Measurements from ENCODE around the gene TFAP2D. TPM values are rescaled to one million over a fixed set of nuclear protein-coding genes. Genes with fewer than 3 reads are reported as not detected.
A peak's percentile ranks its signal among the peaks of the same experiment; 100 is the strongest.

TFAP2D gene
- polyA plus RNA-seq, 4 donors, result not detected

DNA sequence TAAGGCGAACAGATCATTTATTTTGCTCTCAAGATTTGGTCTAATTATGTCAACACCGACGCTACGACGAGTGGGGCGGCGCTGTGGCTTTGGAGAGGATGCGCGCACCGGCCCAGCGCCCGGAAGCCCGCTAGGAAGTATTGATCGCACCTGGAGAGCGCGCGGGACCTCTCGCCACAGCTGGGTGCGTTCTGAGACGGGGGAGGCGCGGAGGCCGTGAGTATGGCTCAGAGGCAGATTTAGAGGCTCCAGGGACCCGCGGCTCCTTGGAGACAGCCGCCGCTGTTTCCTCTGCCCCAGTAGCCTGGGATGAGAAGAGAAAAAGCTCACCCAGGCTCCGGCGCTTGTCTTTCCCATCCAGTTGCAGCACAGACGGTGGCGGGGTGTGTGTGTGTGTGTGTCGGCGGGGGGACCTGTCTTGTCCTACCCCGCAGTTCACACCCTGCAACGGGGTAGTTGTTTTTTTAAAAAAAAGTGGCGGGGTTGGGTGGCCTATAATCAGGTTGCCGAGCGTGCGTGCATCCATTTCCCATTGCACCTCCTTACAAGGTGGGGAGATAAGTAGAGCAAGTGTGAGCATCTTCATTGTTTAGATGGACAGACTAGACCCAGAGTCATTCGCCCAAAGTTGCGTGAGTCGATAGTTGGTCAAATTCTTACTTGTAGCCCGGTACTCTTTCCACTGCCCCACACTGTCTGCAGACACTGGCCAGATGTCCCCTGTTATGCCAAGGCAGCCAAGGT lies 11.2 kb downstream of the TFAP2D start:
- no peak overlapping the region for H3K4me3 ChIP-seq (ENCODE audit: low read depth in 1 of 3, low read length in 3 of 3)
- DNase-seq, result no peak
- WGBS, 3 donors, result 4 to 14% (median 12%) methylated on average over 42 to 43 of the region's 43 CpGs
- no peaks in the 10 kb centered on the region for H3K36me3 ChIP-seq (ENCODE audit: control insufficient read depth in 3 of 3, insufficient read depth in 2 of 3, low read depth in 1 of 3, low read length in 3 of 3)
- H3K27ac ChIP-seq (ENCODE audit: low read depth in 1 of 3, low read length in 2 of 3), result no peak overlapping the region
- H3K4me1 ChIP-seq (ENCODE audit: control insufficient read depth in 3 of 3, insufficient read depth in 2 of 3, low read depth in 1 of 3, low read length in 2 of 3), result no peaks in the 10 kb centered on the region
- peaks cover 0 to 60% (median 29%) of the 10 kb centered on the region in 3 donors for H3K27me3 ChIP-seq (ENCODE audit: control insufficient read depth in 3 of 3, insufficient read depth in 3 of 3, low read length in 3 of 3)
- no peak for FAIRE-seq
- H3K9me3 ChIP-seq (ENCODE audit: control insufficient read depth in 2 of 2, insufficient read depth in 1 of 2, low read depth in 1 of 2, low read length in 1 of 2), result no peaks in the 10 kb centered on the region

GRCh38 chr6:50734488-50734887 lies 21.2 kb downstream of the TFAP2D start:
- Histone ChIP-seq H3K27me3 (ENCODE audit: control insufficient read depth in 3 of 3, insufficient read depth in 3 of 3, low read length in 3 of 3) (no peaks in the 10 kb centered on the region), H3K36me3 (ENCODE audit: control insufficient read depth in 3 of 3, insufficient read depth in 2 of 3, low read depth in 1 of 3, low read length in 3 of 3) (no peaks in the 10 kb centered on the region), H3K4me3 (ENCODE audit: low read depth in 1 of 3, low read length in 3 of 3) (no peak overlapping the region), H3K9me3 (ENCODE audit: control insufficient read depth in 2 of 2, insufficient read depth in 1 of 2, low read depth in 1 of 2, low read length in 1 of 2) (no peaks in the 10 kb centered on the region), H3K27ac (ENCODE audit: low read depth in 1 of 3, low read length in 2 of 3) (no peak overlapping the region), H3K4me1 (ENCODE audit: control insufficient read depth in 3 of 3, insufficient read depth in 2 of 3, low read depth in 1 of 3, low read length in 2 of 3) (no peaks in the 10 kb centered on the region)
- DNase-seq (no peak), FAIRE-seq (no peak)
- 67 to 83% (median 75%) methylated on average over 3 of the region's 3 CpGs for WGBS, 3 donors

- DNase-seq (no peak), FAIRE-seq (no peak)
- Histone ChIP-seq H3K4me3 (ENCODE audit: low read depth in 1 of 3, low read length in 3 of 3) (no peak overlapping the region), H3K4me1 (ENCODE audit: control insufficient read depth in 3 of 3, insufficient read depth in 2 of 3, low read depth in 1 of 3, low read length in 2 of 3) (no peaks in the 10 kb centered on the region), H3K36me3 (ENCODE audit: control insufficient read depth in 3 of 3, insufficient read depth in 2 of 3, low read depth in 1 of 3, low read length in 3 of 3) (no peaks in the 10 kb centered on the region), H3K9me3 (ENCODE audit: control insufficient read depth in 2 of 2, insufficient read depth in 1 of 2, low read depth in 1 of 2, low read length in 1 of 2) (no peaks in the 10 kb centered on the region), H3K27me3 (ENCODE audit: control insufficient read depth in 3 of 3, insufficient read depth in 3 of 3, low read length in 3 of 3) (no peaks in the 10 kb centered on the region), H3K27ac (ENCODE audit: low read depth in 1 of 3, low read length in 2 of 3) (no peak overlapping the region)
- 36 to 39% (median 39%) methylated on average over 3 of the region's 3 CpGs for WGBS, 3 donors
Measured at GRCh38 chr6:50742161-50742560, 28.8 kb downstream of the TFAP2D start.

- Histone ChIP-seq H3K27ac (ENCODE audit: low read depth in 1 of 3, low read length in 2 of 3) (no peak overlapping the region), H3K4me3 (ENCODE audit: low read depth in 1 of 3, low read length in 3 of 3) (no peak overlapping the region), H3K27me3 (ENCODE audit: control insufficient read depth in 3 of 3, insufficient read depth in 3 of 3, low read length in 3 of 3) (no peaks in the 10 kb centered on the region), H3K9me3 (ENCODE audit: control insufficient read depth in 2 of 2, insufficient read depth in 1 of 2, low read depth in 1 of 2, low read length in 1 of 2) (no peaks in the 10 kb centered on the region), H3K4me1 (ENCODE audit: control insufficient read depth in 3 of 3, insufficient read depth in 2 of 3, low read depth in 1 of 3, low read length in 2 of 3) (no peaks in the 10 kb centered on the region), H3K36me3 (ENCODE audit: control insufficient read depth in 3 of 3, insufficient read depth in 2 of 3, low read depth in 1 of 3, low read length in 3 of 3) (no peaks in the 10 kb centered on the region)
- DNase-seq (no peak), FAIRE-seq (no peak)
- 58 to 64% (median 60%) methylated on average over 3 of the region's 3 CpGs for WGBS, 3 donors
Measured at GRCh38 chr6:50744976-50745375, 31.6 kb downstream of the TFAP2D start.

GRCh38 chr6:50762798-50763197 lies 49.5 kb downstream of the TFAP2D start:
- H3K27ac ChIP-seq (ENCODE audit: low read depth in 1 of 3, low read length in 2 of 3), result no peak overlapping the region
- no peaks in the 10 kb centered on the region for H3K36me3 ChIP-seq (ENCODE audit: control insufficient read depth in 3 of 3, insufficient read depth in 2 of 3, low read depth in 1 of 3, low read length in 3 of 3)
- no peaks in the 10 kb centered on the region for H3K9me3 ChIP-seq (ENCODE audit: control insufficient read depth in 2 of 2, insufficient read depth in 1 of 2, low read depth in 1 of 2, low read length in 1 of 2)
- whole genome bisulfite sequencing, 3 donors, result 60 to 79% (median 73%) methylated on average over 3 of the region's 3 CpGs
- no peak for FAIRE-seq
- DNase-seq, result no peak
- H3K4me1 ChIP-seq (ENCODE audit: control insufficient read depth in 3 of 3, insufficient read depth in 2 of 3, low read depth in 1 of 3, low read length in 2 of 3), result no peaks in the 10 kb centered on the region
- H3K27me3 ChIP-seq (ENCODE audit: control insufficient read depth in 3 of 3, insufficient read depth in 3 of 3, low read length in 3 of 3), result no peaks in the 10 kb centered on the region
- H3K4me3 ChIP-seq (ENCODE audit: low read depth in 1 of 3, low read length in 3 of 3), result no peak overlapping the region

- Histone ChIP-seq H3K27me3 (ENCODE audit: control insufficient read depth in 3 of 3, insufficient read depth in 3 of 3, low read length in 3 of 3) (no peaks in the 10 kb centered on the region), H3K4me3 (ENCODE audit: low read depth in 1 of 3, low read length in 3 of 3) (no peak overlapping the region), H3K27ac (ENCODE audit: low read depth in 1 of 3, low read length in 2 of 3) (no peak overlapping the region), H3K36me3 (ENCODE audit: control insufficient read depth in 3 of 3, insufficient read depth in 2 of 3, low read depth in 1 of 3, low read length in 3 of 3) (no peaks in the 10 kb centered on the region), H3K4me1 (ENCODE audit: control insufficient read depth in 3 of 3, insufficient read depth in 2 of 3, low read depth in 1 of 3, low read length in 2 of 3) (no peaks in the 10 kb centered on the region), H3K9me3 (ENCODE audit: control insufficient read depth in 2 of 2, insufficient read depth in 1 of 2, low read depth in 1 of 2, low read length in 1 of 2) (no peaks in the 10 kb centered on the region)
- DNase-seq (no peak), FAIRE-seq (no peak)
Measured at GRCh38 chr6:50778696-50779095, 65.4 kb downstream of the TFAP2D start.

DNA sequence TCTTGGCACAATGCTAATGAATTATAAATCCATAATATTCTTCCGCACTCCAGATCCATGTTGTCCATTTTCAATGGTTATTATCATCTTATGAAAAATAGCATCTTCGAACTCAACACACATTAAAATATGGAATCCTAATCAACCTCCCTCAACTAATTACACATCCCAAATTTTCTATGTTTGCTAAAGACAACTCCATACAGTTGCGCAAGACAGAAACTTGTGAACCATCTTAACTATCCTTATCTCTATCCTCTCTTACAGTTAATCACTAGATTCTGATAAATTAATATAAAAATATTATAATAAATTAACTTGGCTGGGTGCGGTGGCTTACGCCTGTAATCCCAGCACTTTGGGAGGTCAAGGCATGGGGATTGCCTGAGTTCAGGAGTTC lies 67.1 kb downstream of the TFAP2D start:
- FAIRE-seq (no peak), DNase-seq (no peak)
- WGBS, 3 donors, result 91 to 95% (median 94%) methylated on average over 5 of the region's 5 CpGs
- Histone ChIP-seq H3K9me3 (ENCODE audit: control insufficient read depth in 2 of 2, insufficient read depth in 1 of 2, low read depth in 1 of 2, low read length in 1 of 2) (no peaks in the 10 kb centered on the region), H3K27me3 (ENCODE audit: control insufficient read depth in 3 of 3, insufficient read depth in 3 of 3, low read length in 3 of 3) (no peaks in the 10 kb centered on the region), H3K27ac (ENCODE audit: low read depth in 1 of 3, low read length in 2 of 3) (no peak overlapping the region), H3K4me1 (ENCODE audit: control insufficient read depth in 3 of 3, insufficient read depth in 2 of 3, low read depth in 1 of 3, low read length in 2 of 3) (no peaks in the 10 kb centered on the region), H3K36me3 (ENCODE audit: control insufficient read depth in 3 of 3, insufficient read depth in 2 of 3, low read depth in 1 of 3, low read length in 3 of 3) (no peaks in the 10 kb centered on the region), H3K4me3 (ENCODE audit: low read depth in 1 of 3, low read length in 3 of 3) (no peak overlapping the region)

DNA sequence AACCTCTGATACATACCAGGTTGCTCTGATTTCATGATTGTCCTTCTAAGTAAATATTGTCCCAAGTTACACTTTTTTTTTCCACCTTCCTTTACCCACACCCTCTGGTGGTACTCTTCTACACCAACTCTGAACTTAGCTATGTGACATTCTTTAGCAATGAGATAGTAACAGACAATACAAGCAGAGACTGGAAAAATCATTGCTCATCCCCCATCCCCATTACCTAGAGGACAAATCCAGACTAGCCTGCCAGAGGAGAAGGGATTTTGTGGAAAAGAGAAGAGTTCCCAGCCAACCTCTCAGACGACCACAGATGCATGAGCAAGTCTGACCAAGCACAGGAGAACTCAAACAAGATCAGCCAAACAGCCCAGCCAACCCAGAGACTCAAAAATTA lies 72.6 kb downstream of the TFAP2D start:
- WGBS, 3 donors, result 14 to 35% (median 23%) methylated on average over 1 of the region's 1 CpG
- Histone ChIP-seq H3K4me1 (ENCODE audit: control insufficient read depth in 3 of 3, insufficient read depth in 2 of 3, low read depth in 1 of 3, low read length in 2 of 3) (no peaks in the 10 kb centered on the region), H3K36me3 (ENCODE audit: control insufficient read depth in 3 of 3, insufficient read depth in 2 of 3, low read depth in 1 of 3, low read length in 3 of 3) (no peaks in the 10 kb centered on the region), H3K4me3 (ENCODE audit: low read depth in 1 of 3, low read length in 3 of 3) (no peak overlapping the region), H3K27ac (ENCODE audit: low read depth in 1 of 3, low read length in 2 of 3) (no peak overlapping the region), H3K9me3 (ENCODE audit: control insufficient read depth in 2 of 2, insufficient read depth in 1 of 2, low read depth in 1 of 2, low read length in 1 of 2) (no peaks in the 10 kb centered on the region), H3K27me3 (ENCODE audit: control insufficient read depth in 3 of 3, insufficient read depth in 3 of 3, low read length in 3 of 3) (no peaks in the 10 kb centered on the region)
- no peak for FAIRE-seq
- DNase-seq, result no peak

DNA sequence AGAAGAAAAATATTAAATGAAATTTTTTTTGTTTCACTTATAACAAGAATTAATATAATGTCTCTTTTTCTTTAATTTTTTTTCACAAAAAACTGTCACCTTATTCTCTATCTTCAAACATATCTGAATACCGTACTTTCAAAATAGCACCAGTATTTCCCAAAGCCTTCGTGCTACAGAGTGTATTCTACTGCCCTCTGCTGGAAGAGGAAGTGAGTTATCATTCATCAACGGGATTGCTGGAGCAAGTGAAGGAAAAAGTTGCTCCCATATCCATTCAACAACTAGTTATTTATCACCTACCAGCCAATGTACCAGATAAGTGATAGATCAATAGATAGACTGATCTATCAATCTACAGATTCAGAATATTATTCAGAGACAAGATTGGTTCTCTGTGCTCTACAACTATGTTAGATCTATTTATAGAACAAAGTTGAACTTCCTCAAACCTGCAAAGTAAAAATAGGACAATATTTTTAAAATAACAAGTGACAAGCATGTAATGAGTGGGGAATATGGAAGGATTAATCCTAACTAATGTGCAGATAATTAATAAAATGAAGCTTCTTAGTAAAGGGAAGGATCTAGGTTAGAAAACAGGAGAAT lies 78.7 kb downstream of the TFAP2D start:
- H3K27me3 ChIP-seq (ENCODE audit: control insufficient read depth in 3 of 3, insufficient read depth in 3 of 3, low read length in 3 of 3), result no peaks in the 10 kb centered on the region
- no peaks in the 10 kb centered on the region for H3K9me3 ChIP-seq (ENCODE audit: control insufficient read depth in 2 of 2, insufficient read depth in 1 of 2, low read depth in 1 of 2, low read length in 1 of 2)
- H3K4me1 ChIP-seq (ENCODE audit: control insufficient read depth in 3 of 3, insufficient read depth in 2 of 3, low read depth in 1 of 3, low read length in 2 of 3), result no peaks in the 10 kb centered on the region
- H3K36me3 ChIP-seq (ENCODE audit: control insufficient read depth in 3 of 3, insufficient read depth in 2 of 3, low read depth in 1 of 3, low read length in 3 of 3), result no peaks in the 10 kb centered on the region
- no peak overlapping the region for H3K4me3 ChIP-seq (ENCODE audit: low read depth in 1 of 3, low read length in 3 of 3)
- DNase-seq (peak; percentile 38 to 46), FAIRE-seq (peak; percentile 59)
- WGBS, 3 donors, result 0 to 1% (median 1%) methylated on average over 3 of the region's 3 CpGs
- no peak overlapping the region for H3K27ac ChIP-seq (ENCODE audit: low read depth in 1 of 3, low read length in 2 of 3)
